ENCODE results near the gene TNNT1. TPM values are rescaled to one million over a fixed set of nuclear protein-coding genes. Genes with fewer than 3 reads are reported as not detected.
A peak's percentile ranks its signal among the peaks of the same experiment; 100 is the strongest.

The TNNT1 gene
- total RNA-seq, 1 donor from 2014 or later: not detected

DNA sequence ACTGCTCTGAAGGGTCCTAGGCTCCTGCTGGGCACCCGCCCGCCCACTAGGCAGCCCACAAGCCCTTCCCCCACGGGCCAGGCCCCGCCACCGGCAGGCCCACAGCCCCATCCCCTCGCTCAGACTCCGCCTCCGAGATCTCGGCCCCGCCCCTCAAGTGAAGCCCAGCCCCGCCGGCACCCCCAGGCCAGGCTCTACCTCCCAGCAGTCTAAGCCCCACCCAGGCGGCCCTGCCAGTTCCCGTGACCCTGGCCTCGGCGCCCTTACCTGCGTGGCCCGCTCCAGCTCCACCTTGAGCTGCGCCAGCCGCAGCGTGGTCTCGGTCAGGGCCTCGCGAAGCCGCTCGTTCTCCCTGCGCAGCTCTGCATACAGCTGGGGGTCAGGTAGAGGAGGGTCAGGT is 57.1 kb downstream of the TNNT1 start:
- no peak for DNase-seq (ENCODE audit: low read depth in 2 of 2)

GRCh38 chr19:55091126-55091910 is 57.7 kb downstream of the TNNT1 start:
- DNase-seq (ENCODE audit: low read depth in 2 of 2): no peak

DNA sequence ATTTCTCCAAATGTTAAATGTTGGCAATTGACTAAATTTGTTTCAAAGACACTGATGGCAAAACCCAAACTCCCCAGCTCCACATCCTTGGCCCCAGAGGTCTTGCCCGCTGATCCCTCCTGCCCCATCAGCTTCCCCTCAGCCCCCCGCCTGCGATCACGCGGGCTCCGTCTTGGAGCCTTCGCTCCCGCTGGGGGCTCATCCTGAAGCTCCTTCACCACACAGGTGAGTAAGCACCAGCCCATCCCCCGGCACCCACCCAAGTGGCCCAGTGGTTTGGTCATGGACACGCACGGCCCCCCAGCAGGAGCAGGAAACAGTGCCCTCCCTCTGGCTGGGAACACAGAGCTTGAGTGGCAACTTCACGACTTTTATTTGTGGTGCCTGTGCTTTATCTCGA is 58.4 kb downstream of the TNNT1 start:
- DNase-seq (ENCODE audit: low read depth in 2 of 2): no peak

- DNase-seq (ENCODE audit: low read depth in 2 of 2): no peak
Measured at GRCh38 chr19:55089342-55089944, 59.6 kb downstream of the TNNT1 start.

DNA sequence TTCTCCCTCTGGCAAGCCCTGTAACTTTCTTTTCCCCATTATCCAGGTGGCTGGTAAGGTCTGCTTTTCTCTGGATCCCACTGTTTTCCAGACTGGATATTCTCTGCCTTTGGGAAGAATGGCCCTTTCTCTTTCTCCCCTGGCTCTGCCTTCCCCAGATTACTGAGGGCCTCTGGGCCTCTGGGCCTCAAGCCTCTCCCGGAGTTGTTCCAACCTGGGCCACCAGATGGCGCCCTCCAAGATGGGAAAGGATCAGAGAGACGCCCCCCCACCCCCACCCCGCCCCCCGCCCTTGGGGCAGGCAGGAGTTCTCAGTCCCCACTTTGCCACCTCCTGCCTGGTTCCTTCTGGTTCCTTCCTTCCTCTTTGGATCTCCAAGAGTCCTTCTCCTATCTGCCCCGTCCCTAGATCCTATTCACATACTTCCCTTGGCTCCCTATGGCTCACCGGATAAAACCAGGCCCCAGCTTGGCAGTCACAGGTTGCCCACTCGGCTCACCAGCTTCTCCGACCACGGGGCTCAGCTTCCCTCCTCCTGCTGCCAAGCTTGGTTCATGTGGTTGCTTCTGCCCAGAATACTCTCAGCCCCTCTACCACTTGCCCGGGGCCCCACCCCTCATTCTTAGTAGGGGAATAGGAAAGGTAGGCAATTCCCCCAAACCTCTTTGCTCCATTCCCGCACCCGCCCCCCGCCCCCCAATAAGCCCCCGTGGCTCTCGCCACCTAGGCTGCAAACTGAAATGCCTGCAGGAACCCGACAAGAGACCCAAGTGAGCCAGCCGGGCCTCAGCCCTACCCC is 60.3 kb downstream of the TNNT1 start:
- DNase-seq (ENCODE audit: low read depth in 2 of 2): peak; percentile 62 to 72

GRCh38 chr19:55088021-55088451 is 61.0 kb downstream of the TNNT1 start:
- DNase-seq (ENCODE audit: low read depth in 2 of 2): peak in 1 of 2 donors; percentile 15

- DNase-seq (ENCODE audit: low read depth in 2 of 2): peak; percentile 31 to 54
Measured at GRCh38 chr19:55087542-55087901, 61.5 kb downstream of the TNNT1 start.

DNA sequence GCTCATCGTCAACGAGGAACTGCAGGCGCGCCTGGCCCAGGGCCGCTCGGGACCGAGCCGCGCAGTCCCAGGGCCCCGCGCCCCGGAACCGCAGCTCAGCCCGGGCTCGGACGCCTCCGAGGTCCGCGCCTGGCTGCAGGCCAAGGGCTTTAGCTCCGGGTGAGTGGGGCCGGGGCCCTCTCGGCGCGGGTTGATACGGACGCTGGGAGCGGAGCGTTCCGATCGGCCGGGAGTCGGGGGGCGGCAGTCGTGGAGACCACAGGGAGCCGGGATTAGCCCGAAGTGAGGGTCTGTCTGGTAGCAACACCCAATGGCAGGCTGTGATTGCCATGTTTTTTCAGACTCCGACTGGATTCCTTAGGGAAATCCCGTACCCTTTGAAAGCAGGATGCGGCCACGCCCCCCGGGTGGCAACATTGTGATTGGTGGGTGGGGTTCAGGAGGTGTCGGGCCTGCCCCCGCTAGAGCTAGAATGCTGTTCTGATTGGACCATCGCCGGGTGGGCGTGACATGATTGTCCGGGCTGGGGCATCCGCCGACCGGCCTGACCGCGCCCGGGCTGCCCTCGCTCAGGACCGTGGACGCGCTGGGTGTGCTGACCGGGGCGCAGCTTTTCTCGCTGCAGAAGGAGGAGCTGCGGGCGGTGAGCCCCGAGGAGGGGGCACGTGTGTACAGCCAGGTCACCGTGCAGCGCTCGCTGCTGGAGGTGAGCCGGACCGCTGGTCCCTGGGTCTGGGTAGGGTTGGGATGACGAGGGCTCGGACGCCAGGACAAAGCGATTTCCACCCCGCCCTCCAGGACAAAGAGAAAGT is 62.1 kb downstream of the TNNT1 start:
- peak; percentile 95 to 96 for DNase-seq (ENCODE audit: low read depth in 2 of 2)

- DNase-seq (ENCODE audit: low read depth in 2 of 2): no peak
Measured at GRCh38 chr19:55085923-55086715, 62.9 kb downstream of the TNNT1 start.

DNA sequence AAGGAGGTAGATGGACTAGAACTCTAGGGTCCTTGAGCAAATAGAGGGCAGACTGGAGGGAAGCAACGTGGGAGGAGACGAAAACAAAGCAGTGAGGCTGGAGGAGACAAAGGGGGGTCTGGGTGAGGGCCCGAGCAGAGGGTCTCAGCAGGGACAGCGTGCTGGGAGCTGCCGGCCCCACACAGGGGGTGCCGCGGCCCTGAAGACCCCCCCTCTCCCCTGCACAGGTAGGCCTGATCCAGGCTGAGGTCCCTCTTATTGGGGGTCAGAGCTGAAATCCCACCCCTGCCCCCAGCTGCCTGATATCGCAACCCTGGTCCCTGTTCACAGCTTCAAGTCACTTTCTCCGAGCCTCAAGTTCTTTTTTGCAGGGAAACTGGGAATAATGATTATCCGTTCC is 64.6 kb downstream of the TNNT1 start:
- no peak for DNase-seq (ENCODE audit: low read depth in 2 of 2)

DNA sequence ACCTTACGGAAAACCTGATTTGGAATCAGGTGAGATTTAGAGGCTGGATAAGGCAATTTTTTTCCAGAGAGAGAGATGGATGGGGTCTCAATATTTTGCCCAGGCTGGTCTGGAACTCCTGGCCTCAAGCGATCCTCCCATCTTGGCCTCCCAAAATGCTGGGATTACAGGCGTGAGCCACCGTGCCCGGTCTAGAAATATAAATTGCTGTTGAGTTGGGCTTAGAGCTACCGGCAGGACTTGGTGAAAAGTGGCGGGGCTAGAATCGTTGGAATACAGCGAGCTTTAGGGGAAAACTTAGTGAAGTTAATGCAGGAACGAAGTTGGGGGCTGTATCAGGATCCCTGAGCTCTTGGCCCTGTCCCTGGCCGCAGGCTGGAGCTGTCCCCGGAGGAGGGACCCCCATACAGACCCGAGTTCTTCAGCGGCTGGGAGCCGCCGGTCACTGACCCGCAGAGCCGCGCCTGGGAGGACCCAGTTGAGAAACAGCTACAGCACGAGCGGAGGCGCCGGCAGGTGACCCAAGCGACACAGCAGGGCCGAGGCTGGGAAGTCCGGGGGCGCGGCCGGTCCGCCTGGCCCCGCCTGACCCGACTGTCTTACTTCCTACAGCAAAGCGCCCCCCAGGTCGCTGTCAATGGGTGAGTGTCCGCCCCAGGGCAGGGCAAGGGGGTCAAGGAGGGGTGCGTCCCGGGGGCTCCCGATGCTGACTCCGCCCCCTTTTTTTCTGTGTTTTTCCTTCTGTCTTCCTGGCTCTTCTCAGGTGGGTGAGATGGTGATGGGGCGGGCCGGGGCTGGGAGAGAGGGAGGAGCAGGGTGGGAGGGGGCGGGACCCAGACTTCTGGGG is 65.8 kb downstream of the TNNT1 start:
- DNase-seq (ENCODE audit: low read depth in 2 of 2): no peak

Other genes with a start within 250 kb of the TNNT1 start
- not detected in 2 replicates for gene NCR1, start 243.1 kb downstream of the TNNT1 start, total RNA-seq
- not detected in 2 replicates for gene NLRP7, start 201.7 kb downstream of the TNNT1 start, total RNA-seq
- 0.22 and 2.6 TPM in 2 replicates for gene NLRP2, start 182.8 kb downstream of the TNNT1 start, total RNA-seq
- not detected in 2 replicates for gene GP6, start 110.9 kb downstream of the TNNT1 start, total RNA-seq
- gene RDH13, start 86.1 kb downstream of the TNNT1 start, total RNA-seq: 10.2 and 19.0 TPM in 2 replicates
- gene EPS8L1, start 73.3 kb downstream of the TNNT1 start, total RNA-seq: 9.9 and 12.0 TPM in 2 replicates
- 18.1 and 25.8 TPM in 2 replicates for gene PPP1R12C, start 31.6 kb downstream of the TNNT1 start, total RNA-seq
- gene TNNI3, start 8.5 kb upstream of the TNNT1 start, total RNA-seq: not detected in 2 replicates
- 0.22 and 0.40 TPM in 2 replicates for gene DNAAF3, start 17.4 kb upstream of the TNNT1 start, total RNA-seq
- gene SYT5, start 31.1 kb upstream of the TNNT1 start, total RNA-seq: not detected in 2 replicates
- under 0.01 TPM in 2 replicates for gene PTPRH, start 60.3 kb upstream of the TNNT1 start, total RNA-seq
- gene TMEM86B, start 79.6 kb upstream of the TNNT1 start, total RNA-seq: 0.44 and 0.99 TPM in 2 replicates
- 16.1 and 24.8 TPM in 2 replicates for gene PPP6R1, start 109.8 kb upstream of the TNNT1 start, total RNA-seq
- gene HSPBP1, start 130.9 kb upstream of the TNNT1 start, total RNA-seq: 17.2 and 19.0 TPM in 2 replicates
- gene BRSK1, start 134.8 kb upstream of the TNNT1 start, total RNA-seq: under 0.01 and 1.2 TPM in 2 replicates
- not detected in 2 replicates for gene TMEM150B, start 176.1 kb upstream of the TNNT1 start, total RNA-seq
- 2.2 and 3.0 TPM in 2 replicates for gene KMT5C, start 190.7 kb upstream of the TNNT1 start, total RNA-seq
- gene COX6B2, start 205.5 kb upstream of the TNNT1 start, total RNA-seq: not detected in 2 replicates
- gene GARIN5B, start 214.1 kb upstream of the TNNT1 start, total RNA-seq: not detected in 2 replicates
- under 0.01 TPM in 1 of 2 replicates, not detected in the other for gene IL11, start 221.3 kb upstream of the TNNT1 start, total RNA-seq
- gene TMEM190, start 227.6 kb upstream of the TNNT1 start, total RNA-seq: not detected in 2 replicates
- gene TMEM238, start 235.1 kb upstream of the TNNT1 start, total RNA-seq: 0.22 and 0.40 TPM in 2 replicates
- 118 and 119 TPM in 2 replicates for gene RPL28, start 236.7 kb upstream of the TNNT1 start, total RNA-seq